Measurements from ENCODE around the gene CPM.

Gene CPM

GRCh38 chr12:68903511-68903910, 29.5 kb downstream of the CPM start:
- no peak for DNase-seq

- no peak for DNase-seq
These were observed 31.4 kb downstream of the CPM start for GRCh38 chr12:68901551-68901950.

- no peak for DNase-seq
These were observed 31.8 kb downstream of the CPM start for GRCh38 chr12:68901145-68901544.

GRCh38 chr12:68900241-68900640, 32.7 kb downstream of the CPM start:
- no peak for DNase-seq

- DNase-seq: peak; percentile 84
These were observed 33.7 kb downstream of the CPM start for GRCh38 chr12:68899251-68899771.

GRCh38 chr12:68896881-68897540, 36.0 kb downstream of the CPM start:
- DNase-seq: peak; percentile 11

- DNase-seq: no peak
These were observed 38.6 kb downstream of the CPM start for GRCh38 chr12:68894276-68894855.

- no peak for DNase-seq
These were observed 39.2 kb downstream of the CPM start for GRCh38 chr12:68893741-68894140.

- no peak for DNase-seq
These were observed 39.8 kb downstream of the CPM start for GRCh38 chr12:68893201-68893600.

GRCh38 chr12:68891141-68891540, 41.8 kb downstream of the CPM start:
- DNase-seq: no peak

GRCh38 chr12:68890701-68891113, 42.3 kb downstream of the CPM start:
- DNase-seq: no peak

GRCh38 chr12:68888243-68888642, 44.7 kb downstream of the CPM start:
- DNase-seq: no peak

- no peak for DNase-seq
These were observed 45.3 kb downstream of the CPM start for GRCh38 chr12:68887641-68888040.

GRCh38 chr12:68886636-68887572, 46.1 kb downstream of the CPM start:
- no peak for DNase-seq

GRCh38 chr12:68885381-68885780, 47.6 kb downstream of the CPM start:
- DNase-seq: no peak

GRCh38 chr12:68884251-68884650, 48.7 kb downstream of the CPM start:
- DNase-seq: no peak

GRCh38 chr12:68883151-68883550, 49.8 kb downstream of the CPM start:
- DNase-seq: no peak

- DNase-seq: no peak
These were observed 50.6 kb downstream of the CPM start for GRCh38 chr12:68882251-68882964.

- DNase-seq: no peak
These were observed 52.2 kb downstream of the CPM start for GRCh38 chr12:68880660-68881325.

- no peak for DNase-seq
These were observed 54.1 kb downstream of the CPM start for GRCh38 chr12:68878846-68879245.

GRCh38 chr12:68878283-68878682, 54.7 kb downstream of the CPM start:
- DNase-seq: no peak

- no peak for DNase-seq
These were observed 55.4 kb downstream of the CPM start for GRCh38 chr12:68877583-68877982.
